Endothelial cell of umbilical vein (primary cell): Measurements from ENCODE around the gene CDC42BPG. TPM values are rescaled to one million over a fixed set of nuclear protein-coding genes. Genes with fewer than 3 reads are reported as not detected.

Experiments used
- BruUV-seq: library from RNA; stranded (reverse); fragments of 400-500 nt; replicated peaks from 2 replicates; lab custom pipeline; 2021; lab: Mats Ljungman, UMichigan
- CTCF ChIA-PET: fragments of 300-600, 350-600 bp; sonication (Branson Sonifier 250); formaldehyde crosslinking; loops from one replicate; lab custom pipeline; 2021; ENCODE audit warnings: antibody characterized with exemption, inconsistent platforms; lab: Charles Lee
- POLR2A ChIA-PET: fragments of 300-600, 350-600 bp; sonication (Branson Sonifier 250); formaldehyde crosslinking; loops from one replicate; lab custom pipeline; 2021; ENCODE audit warnings: antibody characterized with exemption, inconsistent platforms; lab: Charles Lee
- DNase-seq: peaks from one replicate; pipeline ENCODE4 v3.0.0-alpha.2; 2011; ENCODE audit warnings: low read depth, low spot score
- FAIRE-seq: peaks from 2 replicates; lab custom pipeline; 2011; peaks lifted over from hg19 to GRCh38; lab: Jason Lieb, UNC
- H2AFZ ChIP-seq: 2 replicates; pipeline ENCODE4 v1.6.0; 2012; ENCODE audit warnings: low read depth, low read length, control low read depth, inconsistent platforms
- H3K27ac ChIP-seq: 2 replicates; pipeline ENCODE4 v1.5.1; 2011; ENCODE audit warnings: low read depth, mild to moderate bottlenecking, control low read depth, low read length, moderate library complexity; ENCODE audit not compliant: insufficient read depth
- H3K27me3 ChIP-seq, 2 experiments: 2 replicates each; pipeline versions ENCODE4 v1.6.0 to v1.6.1; 2011; ENCODE audit warnings: low read length in 2 of 2, mixed read lengths in 1 of 2; ENCODE audit not compliant: control insufficient read depth in 2 of 2, insufficient read depth in 2 of 2
- H3K36me3 ChIP-seq, 2 experiments: 2 replicates in 1 of 2; 3 replicates in 1 of 2; pipeline ENCODE4 v1.5.1; 2011; ENCODE audit warnings: low read length in 2 of 2, mild to moderate bottlenecking in 1 of 2, moderate library complexity in 1 of 2; ENCODE audit not compliant: control insufficient read depth in 2 of 2, insufficient read depth in 2 of 2; ENCODE audit errors: extremely low read depth in 1 of 2
- H3K4me1 ChIP-seq: 3 replicates; pipeline ENCODE4 v1.5.1; 2011; ENCODE audit warnings: mild to moderate bottlenecking, low read length; ENCODE audit not compliant: control insufficient read depth, insufficient read depth; ENCODE audit errors: extremely low read depth
- H3K4me2 ChIP-seq: 2 replicates; pipeline ENCODE4 v1.6.1; 2011; ENCODE audit warnings: low read length, control low read depth, mixed read lengths; ENCODE audit not compliant: insufficient read depth
- H3K4me3 ChIP-seq, 3 experiments: fragments of 200-600 bp in 1 of 3; sonication (generic), shearing (Covaris generic) in 1 of 3; replicated peaks in 1 of 3; 2 replicates each; pipeline ENCODE4 v1.5.1; 2011 to 2016; ENCODE audit warnings: control low read depth in 3 of 3, low read length in 3 of 3, mild to moderate bottlenecking in 2 of 3, inconsistent platforms in 1 of 3, low read depth in 1 of 3, moderate library complexity in 1 of 3; ENCODE audit not compliant: insufficient read depth in 1 of 3
- H3K79me2 ChIP-seq: 2 replicates; pipeline ENCODE4 v1.6.0; 2012; ENCODE audit warnings: low read length, inconsistent platforms; ENCODE audit not compliant: control insufficient read depth, insufficient read depth
- H3K9ac ChIP-seq: replicated peaks from 2 replicates; pipeline ENCODE3; 2011; ENCODE audit warnings: low read length, control low read depth; ENCODE audit not compliant: insufficient read depth; ENCODE audit errors: extremely low read depth
- H3K9me1 ChIP-seq: replicated peaks from 3 replicates; pipeline ENCODE4 v1.6.0; 2011; ENCODE audit warnings: mild to moderate bottlenecking, low read length; ENCODE audit not compliant: control insufficient read depth, insufficient read depth; ENCODE audit errors: extremely low read depth
- H3K9me3 ChIP-seq: replicated peaks from 2 replicates; pipeline ENCODE4 v1.5.1; 2012; ENCODE audit warnings: low read length, inconsistent platforms; ENCODE audit not compliant: control insufficient read depth, insufficient read depth
- H4K20me1 ChIP-seq: replicated peaks from 2 replicates; pipeline ENCODE3; 2011; ENCODE audit warnings: mild to moderate bottlenecking, low read length; ENCODE audit not compliant: control insufficient read depth, insufficient read depth; ENCODE audit errors: extremely low read depth
- EZH2 ChIP-seq: IDR thresholded peaks from 2 replicates; pipeline ENCODE4 v1.6.1; 2012; ENCODE audit warnings: borderline replicate concordance, low read depth, mild to moderate bottlenecking, moderate library complexity, low read length, inconsistent platforms; ENCODE audit not compliant: severe bottlenecking
- FOS ChIP-seq: IDR thresholded peaks from 2 replicates; pipeline ENCODE4 v1.6.1; 2011; ENCODE audit warnings: mild to moderate bottlenecking, low read length, moderate library complexity, borderline replicate concordance; ENCODE audit not compliant: insufficient read depth
- GATA2 ChIP-seq: IDR thresholded peaks from 2 replicates; pipeline ENCODE4 v1.7.0; 2011; ENCODE audit warnings: low read depth, mild to moderate bottlenecking, moderate library complexity, mixed read lengths, low read length; ENCODE audit not compliant: insufficient read length, insufficient read depth
- JUN ChIP-seq: IDR thresholded peaks from 2 replicates; pipeline ENCODE4 v1.6.1; 2011; ENCODE audit warnings: borderline replicate concordance, low read depth; ENCODE audit not compliant: insufficient read length, insufficient read depth
- MAX ChIP-seq: IDR thresholded peaks from 2 replicates; pipeline ENCODE4 v1.6.1; 2011; ENCODE audit not compliant: insufficient read depth, insufficient read length
- MYC ChIP-seq: IDR thresholded peaks from one replicate; pipeline ENCODE4 v1.6.1; 2011; ENCODE audit warnings: mild to moderate bottlenecking, low read depth, low read length
- POLR2A ChIP-seq: IDR thresholded peaks from 2 replicates; pipeline ENCODE4 v1.6.1; 2012; ENCODE audit warnings: low read depth, mild to moderate bottlenecking, control low read depth, low read length
- POLR2AphosphoS5 ChIP-seq: IDR thresholded peaks from 2 replicates; pipeline ENCODE4 v1.6.1; 2012; ENCODE audit warnings: low read depth, mild to moderate bottlenecking, control low read depth, low read length, moderate library complexity; ENCODE audit not compliant: insufficient read depth
- dilution Hi-C: fragments of 300-500 bp; cut with MboI; formaldehyde crosslinking; loops from one replicate; pipeline ENCODE4 v1.15.0; 2019; ENCODE audit warnings: low sequenced_read_pairs; ENCODE audit not compliant: extremely low pct_ligation_motif_present
- intact Hi-C: fragments of 100-400 bp; cut with micrococcal nuclease; formaldehyde crosslinking; loops from one replicate; pipeline ENCODE4 v1.10.0; 2022
- polyA plus RNA-seq, 4 experiments: library from polyadenylated mRNA; depleted of rRNA in 3 of 4; stranded (reverse) in 3 of 4; unstranded in 1 of 4; fragments of >200 nt; gene quantifications; 2 replicates each; pipeline versions ENCODE4 v1.2.1 to v1.2.3, GENCODE V29; 2011 to 2012; ENCODE audit warnings: missing spikeins in 1 of 4
- total RNA-seq: library from RNA; stranded (reverse); gene quantifications from 2 replicates; pipeline ENCODE4 v1.2.3, GENCODE V29; 2021
- TF ChIP-seq, protein P1 (sequence below), 2 donors: IDR thresholded peaks; 1 replicate in 1 of 2; 2 replicates in 1 of 2; pipeline ENCODE4 v1.5.1; 2011; ENCODE audit warnings: low read length in 2 of 2, mild to moderate bottlenecking in 2 of 2, moderate library complexity in 2 of 2, control low read depth in 1 of 2, inconsistent platforms in 1 of 2, low read depth in 1 of 2; ENCODE audit not compliant: insufficient read depth in 1 of 2; ENCODE audit errors: extremely low read depth in 1 of 2

Gene CDC42BPG
- total and polyA plus RNA-seq, 2 donors (not counting 3 experiments of a cell fraction or from before 2014, with no cell fraction given) = 0.19 to 0.42 TPM

- H3K9me3 ChIP-seq = no peaks in the 10 kb centered on the region
- no peak for FAIRE-seq
- no peak overlapping the region for H2AFZ ChIP-seq
- BruUV-seq = no TSS peak
- no peaks in the 10 kb centered on the region for H3K4me1 ChIP-seq
- TF ChIP-seq EZH2 (no peak), JUN (no peak), POLR2AphosphoS5 (no peak), POLR2A (no peak), MYC (no peak), MAX (no peak), GATA2 (no peak), FOS (no peak)
- TF ChIP-seq, protein P1, sequence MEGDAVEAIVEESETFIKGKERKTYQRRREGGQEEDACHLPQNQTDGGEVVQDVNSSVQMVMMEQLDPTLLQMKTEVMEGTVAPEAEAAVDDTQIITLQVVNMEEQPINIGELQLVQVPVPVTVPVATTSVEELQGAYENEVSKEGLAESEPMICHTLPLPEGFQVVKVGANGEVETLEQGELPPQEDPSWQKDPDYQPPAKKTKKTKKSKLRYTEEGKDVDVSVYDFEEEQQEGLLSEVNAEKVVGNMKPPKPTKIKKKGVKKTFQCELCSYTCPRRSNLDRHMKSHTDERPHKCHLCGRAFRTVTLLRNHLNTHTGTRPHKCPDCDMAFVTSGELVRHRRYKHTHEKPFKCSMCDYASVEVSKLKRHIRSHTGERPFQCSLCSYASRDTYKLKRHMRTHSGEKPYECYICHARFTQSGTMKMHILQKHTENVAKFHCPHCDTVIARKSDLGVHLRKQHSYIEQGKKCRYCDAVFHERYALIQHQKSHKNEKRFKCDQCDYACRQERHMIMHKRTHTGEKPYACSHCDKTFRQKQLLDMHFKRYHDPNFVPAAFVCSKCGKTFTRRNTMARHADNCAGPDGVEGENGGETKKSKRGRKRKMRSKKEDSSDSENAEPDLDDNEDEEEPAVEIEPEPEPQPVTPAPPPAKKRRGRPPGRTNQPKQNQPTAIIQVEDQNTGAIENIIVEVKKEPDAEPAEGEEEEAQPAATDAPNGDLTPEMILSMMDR (IDR thresholded peaks at IDR 0.05; ENCODE audit: extremely low read depth in 1 of 2, insufficient read depth in 1 of 2, low read depth in 1 of 2, low read length in 2 of 2) = no peak
- no peak overlapping the region for H3K4me2 ChIP-seq
- CTCF ChIA-PET = interaction anchor here (0.9 to 3.8 kb wide), 7 partner anchors 9 to 179 kb away, joined by 4 to 18 read pairs (median 4); partner anchors contain the start of genes ARL2 and CDC42BPG
- no peak for DNase-seq
- no peaks in the 10 kb centered on the region for H4K20me1 ChIP-seq
- intact Hi-C loops (no loop called here), dilution Hi-C loops (no loop called here)
- no peaks in the 10 kb centered on the region for H3K9me1 ChIP-seq
- POLR2A ChIA-PET = no interaction called here
- no peak overlapping the region for H3K9ac ChIP-seq
- H3K4me3 ChIP-seq = no peak overlapping the region
- H3K27ac ChIP-seq = no peak overlapping the region
- H3K79me2 ChIP-seq = no peaks in the 10 kb centered on the region
- H3K27me3 ChIP-seq = no peaks in the 10 kb centered on the region
- H3K36me3 ChIP-seq = no peaks in the 10 kb centered on the region
Observed at GRCh38 chr11:64834723-64835615, 9.5 kb downstream of the CDC42BPG start.
